Tibial artery (tissue), 4 donors: ENCODE data around the gene C1orf35.

Experiments used
- DNase-seq, 2 donors: peaks; one replicate each; pipeline ENCODE4 v3.0.0-alpha.2; 2019
- H3K27ac ChIP-seq, 2 donors: fragments of 200-600 bp; sonication (generic) in 1 of 2; 1 replicate in 1 of 2; 2 replicates in 1 of 2; pipeline ENCODE4 v1.5.1; 2018 to 2019; ENCODE audit warnings: mild to moderate bottlenecking in 1 of 2
- H3K27me3 ChIP-seq, 2 donors: fragments of 200-600 bp; sonication (generic) in 1 of 2; one replicate each; pipeline versions ENCODE4 v1.5.1 to v1.6.0; 2016 to 2019
- H3K36me3 ChIP-seq, 3 donors: fragments of 200-600 bp; sonication (generic) in 2 of 3; one replicate each; pipeline ENCODE4 v1.5.1; 2016 to 2019; ENCODE audit warnings: mild to moderate bottlenecking in 2 of 3
- H3K4me1 ChIP-seq, 4 donors: fragments of 200-600 bp; sonication (generic) in 2 of 4; 1 replicate in 3 of 4; 2 replicates in 1 of 4; pipeline ENCODE4 v1.5.1; 2016 to 2019
- H3K4me3 ChIP-seq, 2 donors: fragments of 200-600 bp; sonication (generic) in 1 of 2; 1 replicate in 1 of 2; 2 replicates in 1 of 2; pipeline ENCODE4 v1.5.1; 2018 to 2019; ENCODE audit warnings: mild to moderate bottlenecking in 2 of 2
- H3K9me3 ChIP-seq, 3 donors: fragments of 200-600 bp; sonication (generic) in 1 of 3; one replicate each; pipeline ENCODE4 v1.5.1; 2016 to 2019
- intact Hi-C: fragments of 100-400 bp; cut with DNase I; formaldehyde crosslinking; loops from one replicate; pipeline ENCODE4 v1.15.0; 2023; ENCODE audit warnings: low total_unique reads
- TF ChIP-seq, protein P1 (sequence below), 2 experiments: fragments of 200-600 bp in 1 of 2; fragments of 450-650 bp in 1 of 2; IDR thresholded peaks; one replicate each; pipeline ENCODE4 v1.5.1; 2017 to 2019; ENCODE audit warnings: antibody characterized with exemption in 2 of 2, mild to moderate bottlenecking in 1 of 2, moderate library complexity in 1 of 2

The C1orf35 gene

GRCh38 chr1:228093050-228093906 is 9.8 kb downstream of the C1orf35 start:
- TF ChIP-seq, protein P1, sequence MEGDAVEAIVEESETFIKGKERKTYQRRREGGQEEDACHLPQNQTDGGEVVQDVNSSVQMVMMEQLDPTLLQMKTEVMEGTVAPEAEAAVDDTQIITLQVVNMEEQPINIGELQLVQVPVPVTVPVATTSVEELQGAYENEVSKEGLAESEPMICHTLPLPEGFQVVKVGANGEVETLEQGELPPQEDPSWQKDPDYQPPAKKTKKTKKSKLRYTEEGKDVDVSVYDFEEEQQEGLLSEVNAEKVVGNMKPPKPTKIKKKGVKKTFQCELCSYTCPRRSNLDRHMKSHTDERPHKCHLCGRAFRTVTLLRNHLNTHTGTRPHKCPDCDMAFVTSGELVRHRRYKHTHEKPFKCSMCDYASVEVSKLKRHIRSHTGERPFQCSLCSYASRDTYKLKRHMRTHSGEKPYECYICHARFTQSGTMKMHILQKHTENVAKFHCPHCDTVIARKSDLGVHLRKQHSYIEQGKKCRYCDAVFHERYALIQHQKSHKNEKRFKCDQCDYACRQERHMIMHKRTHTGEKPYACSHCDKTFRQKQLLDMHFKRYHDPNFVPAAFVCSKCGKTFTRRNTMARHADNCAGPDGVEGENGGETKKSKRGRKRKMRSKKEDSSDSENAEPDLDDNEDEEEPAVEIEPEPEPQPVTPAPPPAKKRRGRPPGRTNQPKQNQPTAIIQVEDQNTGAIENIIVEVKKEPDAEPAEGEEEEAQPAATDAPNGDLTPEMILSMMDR (IDR thresholded peaks at IDR 0.05) = no peak
- intact Hi-C loops = no loop called here
- H3K4me1 ChIP-seq = peaks cover 8 to 65% (median 48%) of the 10 kb centered on the region in 4 donors
- peaks cover 0 to 11% (median 6%) of the 10 kb centered on the region in 3 donors for H3K9me3 ChIP-seq
- H3K36me3 ChIP-seq = peaks cover 18 to 31% (median 29%) of the 10 kb centered on the region in 3 donors
- no peak overlapping the region for H3K27ac ChIP-seq
- no peak overlapping the region for H3K4me3 ChIP-seq
- no peaks in the 10 kb centered on the region for H3K27me3 ChIP-seq
- DNase-seq = peak in 1 of 2 donors; percentile 45

- H3K27me3 ChIP-seq = no peaks in the 10 kb centered on the region
- TF ChIP-seq, protein P1 (IDR thresholded peaks at IDR 0.05) = no peak
- no peak overlapping the region for H3K27ac ChIP-seq
- intact Hi-C loops = no loop called here
- DNase-seq = no peak
- H3K36me3 ChIP-seq = peaks cover 10 to 23% (median 21%) of the 10 kb centered on the region in 3 donors
- H3K4me1 ChIP-seq = peaks cover 8 to 72% (median 56%) of the 10 kb centered on the region in 4 donors
- H3K9me3 ChIP-seq = peaks cover 0 to 11% (median 6%) of the 10 kb centered on the region in 3 donors
- H3K4me3 ChIP-seq = no peak overlapping the region
These were observed 10.6 kb downstream of the C1orf35 start for GRCh38 chr1:228092342-228093049.

DNA sequence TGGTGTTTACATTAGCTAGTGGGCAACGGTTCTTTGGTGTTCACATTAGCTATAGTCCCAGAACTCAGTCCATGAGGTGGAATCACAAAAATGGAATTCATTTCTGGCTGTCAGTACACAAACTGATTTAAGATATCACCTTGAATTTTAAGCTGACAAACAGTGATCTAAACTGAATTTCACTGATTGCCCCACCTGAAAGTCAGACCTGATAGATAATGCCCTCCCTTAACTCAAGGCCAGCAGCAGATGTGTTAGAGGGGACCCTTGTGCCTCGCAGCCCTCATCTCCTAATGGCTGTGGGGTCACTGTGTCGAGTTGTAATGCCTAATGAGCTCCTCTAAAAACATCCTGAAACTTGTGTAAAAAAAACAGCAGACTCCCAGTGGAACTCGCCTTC is 12.0 kb downstream of the C1orf35 start:
- Histone ChIP-seq H3K27ac (no peak overlapping the region), H3K36me3 (peaks cover 7 to 13% (median 8%) of the 10 kb centered on the region in 3 donors), H3K27me3 (no peaks in the 10 kb centered on the region), H3K9me3 (peaks cover 0 to 11% (median 6%) of the 10 kb centered on the region in 3 donors), H3K4me3 (no peak overlapping the region), H3K4me1 (peaks cover 8 to 77% (median 66%) of the 10 kb centered on the region in 4 donors)
- intact Hi-C loops = no loop called here
- DNase-seq = no peak
- TF ChIP-seq, protein P1 (IDR thresholded peaks at IDR 0.05) = no peak

- DNase-seq = peak in 1 of 2 donors; percentile 60
- H3K36me3 ChIP-seq = peaks cover 6 to 8% (median 7%) of the 10 kb centered on the region in 3 donors
- H3K27ac ChIP-seq = no peak overlapping the region
- H3K4me1 ChIP-seq = peaks cover 8 to 77% (median 69%) of the 10 kb centered on the region in 4 donors
- TF ChIP-seq, protein P1 (IDR thresholded peaks at IDR 0.05) = no peak
- H3K9me3 ChIP-seq = peaks cover 0 to 11% (median 6%) of the 10 kb centered on the region in 3 donors
- intact Hi-C loops = no loop called here
- H3K4me3 ChIP-seq = no peak overlapping the region
- no peaks in the 10 kb centered on the region for H3K27me3 ChIP-seq
These were observed 12.5 kb downstream of the C1orf35 start for GRCh38 chr1:228090613-228091081.

GRCh38 chr1:228089519-228090380 is 13.4 kb downstream of the C1orf35 start:
- intact Hi-C loops = loop anchor here (10.0 kb wide), 3 partner anchors 325 to 1415 kb away; partner anchors contain the start of genes JMJD4, NUP133 and SNAP47
- TF ChIP-seq, protein P1 (IDR thresholded peaks at IDR 0.05) = no peak
- Histone ChIP-seq H3K27ac (no peak overlapping the region), H3K4me3 (no peak overlapping the region), H3K4me1 (peaks cover 8 to 86% (median 77%) of the 10 kb centered on the region in 4 donors), H3K9me3 (peaks cover 0 to 8% (median 5%) of the 10 kb centered on the region in 3 donors), H3K27me3 (no peaks in the 10 kb centered on the region), H3K36me3 (peaks cover 4 to 7% (median 5%) of the 10 kb centered on the region in 3 donors)
- DNase-seq = peak; percentile 17 to 45
